Kidney epithelial cell (primary cell): ENCODE measurements around the gene GUCY2F. TPM values are rescaled to one million over a fixed set of nuclear protein-coding genes. Genes with fewer than 3 reads are reported as not detected.

Experiments used
- DNase-seq: peaks from one replicate; pipeline ENCODE4 v3.0.0-alpha.2; 2010; ENCODE audit warnings: low read depth
- H3K27me3 ChIP-seq: 2 replicates; pipeline ENCODE4 v1.6.0; 2011; ENCODE audit warnings: low read length; ENCODE audit not compliant: control insufficient read depth, insufficient read depth
- H3K36me3 ChIP-seq: 2 replicates; pipeline ENCODE4 v1.5.1; 2011; ENCODE audit warnings: low read length; ENCODE audit not compliant: control insufficient read depth, insufficient read depth
- H3K4me3 ChIP-seq: 2 replicates; pipeline ENCODE4 v1.5.1; 2011; ENCODE audit warnings: low read depth, mild to moderate bottlenecking, control low read depth, low read length
- total RNA-seq: library from RNA; depleted of rRNA; stranded (reverse); fragments of >200 nt; gene quantifications from 2 replicates; pipeline ENCODE4 v1.2.3, GENCODE V29; 2015
- TF ChIP-seq, protein P1 (sequence below): IDR thresholded peaks from 2 replicates; pipeline ENCODE4 v1.5.1; 2011; ENCODE audit warnings: mild to moderate bottlenecking, moderate library complexity, low read length, control low read depth, inconsistent platforms; ENCODE audit not compliant: insufficient read depth, poor library complexity, severe bottlenecking

The GUCY2F gene
- total RNA-seq, 1 donor from 2014 or later, result not detected

GRCh38 chrX:109336141-109336540 is 145.7 kb downstream of the GUCY2F start:
- DNase-seq, result no peak
- TF ChIP-seq, protein P1, sequence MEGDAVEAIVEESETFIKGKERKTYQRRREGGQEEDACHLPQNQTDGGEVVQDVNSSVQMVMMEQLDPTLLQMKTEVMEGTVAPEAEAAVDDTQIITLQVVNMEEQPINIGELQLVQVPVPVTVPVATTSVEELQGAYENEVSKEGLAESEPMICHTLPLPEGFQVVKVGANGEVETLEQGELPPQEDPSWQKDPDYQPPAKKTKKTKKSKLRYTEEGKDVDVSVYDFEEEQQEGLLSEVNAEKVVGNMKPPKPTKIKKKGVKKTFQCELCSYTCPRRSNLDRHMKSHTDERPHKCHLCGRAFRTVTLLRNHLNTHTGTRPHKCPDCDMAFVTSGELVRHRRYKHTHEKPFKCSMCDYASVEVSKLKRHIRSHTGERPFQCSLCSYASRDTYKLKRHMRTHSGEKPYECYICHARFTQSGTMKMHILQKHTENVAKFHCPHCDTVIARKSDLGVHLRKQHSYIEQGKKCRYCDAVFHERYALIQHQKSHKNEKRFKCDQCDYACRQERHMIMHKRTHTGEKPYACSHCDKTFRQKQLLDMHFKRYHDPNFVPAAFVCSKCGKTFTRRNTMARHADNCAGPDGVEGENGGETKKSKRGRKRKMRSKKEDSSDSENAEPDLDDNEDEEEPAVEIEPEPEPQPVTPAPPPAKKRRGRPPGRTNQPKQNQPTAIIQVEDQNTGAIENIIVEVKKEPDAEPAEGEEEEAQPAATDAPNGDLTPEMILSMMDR, result no peak
- Histone ChIP-seq H3K36me3 (no peaks in the 10 kb centered on the region), H3K27me3 (no peaks in the 10 kb centered on the region), H3K4me3 (no peak overlapping the region)

- no peak overlapping the region for H3K4me3 ChIP-seq
- no peak for DNase-seq
- no peaks in the 10 kb centered on the region for H3K27me3 ChIP-seq
- TF ChIP-seq, protein P1, result no peak
- H3K36me3 ChIP-seq, result no peaks in the 10 kb centered on the region
Measured at GRCh38 chrX:109327251-109327650, 154.6 kb downstream of the GUCY2F start.

Other genes starting within 250 kb of the GUCY2F start
- 7.6 and 7.9 TPM in 2 replicates for gene NXT2, start 54.8 kb upstream of the GUCY2F start, total RNA-seq
- gene KCNE5, start 143.1 kb upstream of the GUCY2F start, total RNA-seq, result not detected in 2 replicates